ENCODE results near the gene C10orf95.

The C10orf95 gene

DNA sequence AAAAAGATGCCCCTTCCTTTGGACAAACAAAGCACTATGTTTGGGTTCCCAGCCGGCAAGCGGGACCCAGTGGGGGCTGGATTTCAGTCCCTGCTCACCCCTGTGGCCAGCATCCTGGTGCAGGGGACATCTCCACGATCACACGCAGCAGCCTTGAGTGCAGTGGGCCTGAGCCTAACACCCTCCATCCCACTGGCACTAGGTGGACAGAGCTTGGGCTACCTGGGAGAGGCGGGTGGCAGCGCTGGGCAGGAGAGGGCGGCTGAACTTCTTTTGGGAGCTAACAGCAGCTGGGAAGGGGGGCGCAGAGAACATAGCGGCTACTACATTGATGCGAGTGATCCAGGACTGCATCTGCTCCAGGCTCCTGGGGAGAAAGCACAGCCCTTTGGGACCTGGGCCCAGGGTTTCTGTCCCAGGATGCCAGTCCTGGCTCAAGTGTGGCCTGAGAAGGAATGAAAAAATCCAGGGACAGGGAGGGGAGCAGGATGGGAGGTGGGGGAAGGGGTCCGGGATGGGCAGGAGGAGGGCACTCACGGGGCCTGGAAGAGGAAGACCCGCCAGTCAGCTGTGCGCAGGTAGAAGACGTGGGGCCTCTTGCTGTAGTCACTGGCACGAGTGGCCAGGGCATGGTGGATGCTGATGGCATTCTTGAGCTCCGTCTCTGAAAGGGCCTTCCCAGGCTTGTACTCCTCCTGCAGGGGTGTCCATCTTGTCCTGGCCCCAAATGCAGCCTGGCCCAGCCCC lies 46.8 kb downstream of the C10orf95 start:
- Histone ChIP-seq H3K79me2 (ENCODE audit: control insufficient read depth, low read length) (no peaks in the 10 kb centered on the region), H3K27me3 (ENCODE audit: control insufficient read depth, low read length) (peaks cover 23% of the 10 kb centered on the region), H3K4me3 (ENCODE audit: low read length) (no peak overlapping the region), H3K9me2 (replicated peaks; ENCODE audit: control insufficient read depth, low read length) (no peaks in the 10 kb centered on the region), H3K4me1 (ENCODE audit: control insufficient read depth, low read length) (peaks cover 11% of the 10 kb centered on the region), H3K27ac (ENCODE audit: low read depth, low read length) (no peak overlapping the region), H3F3A (ENCODE audit: control insufficient read depth, insufficient read depth) (no peaks in the 10 kb centered on the region), H4K20me1 (ENCODE audit: control insufficient read depth, insufficient read depth, low read depth, low read length) (0 out of 2 replicates have a peak, but pooled peaks cover 4% of the 10 kb centered on the region), H3K36me3 (ENCODE audit: control insufficient read depth, low read length) (peaks cover 3% of the 10 kb centered on the region; the same call in 1 of the 2 replicates), H3K9me3 (ENCODE audit: control insufficient read depth, insufficient read depth, low read length) (no peaks in the 10 kb centered on the region), H3K4me2 (ENCODE audit: low read length) (no peak overlapping the region)
- TF ChIP-seq EZH2phosphoT487 (IDR thresholded peaks at IDR 0.05; ENCODE audit: borderline replicate concordance, low read length) = no peak
- TF ChIP-seq, protein P1, sequence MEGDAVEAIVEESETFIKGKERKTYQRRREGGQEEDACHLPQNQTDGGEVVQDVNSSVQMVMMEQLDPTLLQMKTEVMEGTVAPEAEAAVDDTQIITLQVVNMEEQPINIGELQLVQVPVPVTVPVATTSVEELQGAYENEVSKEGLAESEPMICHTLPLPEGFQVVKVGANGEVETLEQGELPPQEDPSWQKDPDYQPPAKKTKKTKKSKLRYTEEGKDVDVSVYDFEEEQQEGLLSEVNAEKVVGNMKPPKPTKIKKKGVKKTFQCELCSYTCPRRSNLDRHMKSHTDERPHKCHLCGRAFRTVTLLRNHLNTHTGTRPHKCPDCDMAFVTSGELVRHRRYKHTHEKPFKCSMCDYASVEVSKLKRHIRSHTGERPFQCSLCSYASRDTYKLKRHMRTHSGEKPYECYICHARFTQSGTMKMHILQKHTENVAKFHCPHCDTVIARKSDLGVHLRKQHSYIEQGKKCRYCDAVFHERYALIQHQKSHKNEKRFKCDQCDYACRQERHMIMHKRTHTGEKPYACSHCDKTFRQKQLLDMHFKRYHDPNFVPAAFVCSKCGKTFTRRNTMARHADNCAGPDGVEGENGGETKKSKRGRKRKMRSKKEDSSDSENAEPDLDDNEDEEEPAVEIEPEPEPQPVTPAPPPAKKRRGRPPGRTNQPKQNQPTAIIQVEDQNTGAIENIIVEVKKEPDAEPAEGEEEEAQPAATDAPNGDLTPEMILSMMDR (IDR thresholded peaks at IDR 0.05; ENCODE audit: low read depth, low read length, poor library complexity, severe bottlenecking) = no peak

DNA sequence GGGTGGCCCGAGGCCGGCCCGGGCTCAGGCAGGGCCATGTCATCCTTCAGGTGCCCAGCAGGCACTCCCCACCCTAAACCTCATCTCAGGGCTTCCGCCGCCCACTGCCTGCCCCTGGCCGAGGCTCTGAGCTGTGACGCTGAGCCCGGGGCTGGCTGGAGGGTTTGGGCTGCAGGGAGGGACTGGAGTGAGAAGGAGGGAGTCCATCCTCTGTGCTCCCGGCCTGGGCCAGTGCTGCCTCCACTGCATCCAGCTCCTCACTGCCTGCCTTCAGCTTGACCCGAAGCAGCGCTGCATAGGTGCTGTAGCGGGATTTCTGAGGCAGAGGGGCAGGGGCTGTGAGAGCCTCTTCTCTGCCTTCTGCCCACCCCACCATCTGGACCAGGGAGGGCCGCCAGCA lies 48.2 kb downstream of the C10orf95 start:
- no peak for TF ChIP-seq EZH2phosphoT487 (IDR thresholded peaks at IDR 0.05; ENCODE audit: borderline replicate concordance, low read length)
- TF ChIP-seq, protein P1 (IDR thresholded peaks at IDR 0.05; ENCODE audit: low read depth, low read length, poor library complexity, severe bottlenecking) = no peak
- no peaks in the 10 kb centered on the region for H3F3A ChIP-seq (ENCODE audit: control insufficient read depth, insufficient read depth)
- no peak overlapping the region for H3K4me3 ChIP-seq (ENCODE audit: low read length)
- H3K4me1 ChIP-seq (ENCODE audit: control insufficient read depth, low read length) = peaks cover 19% of the 10 kb centered on the region
- no peaks in the 10 kb centered on the region for H3K9me2 ChIP-seq (replicated peaks; ENCODE audit: control insufficient read depth, low read length)
- no peak overlapping the region for H3K27ac ChIP-seq (ENCODE audit: low read depth, low read length)
- H3K79me2 ChIP-seq (ENCODE audit: control insufficient read depth, low read length) = no peaks in the 10 kb centered on the region
- H3K4me2 ChIP-seq (ENCODE audit: low read length) = no peak overlapping the region
- 0 out of 2 replicates have a peak, but pooled peaks cover 4% of the 10 kb centered on the region for H4K20me1 ChIP-seq (ENCODE audit: control insufficient read depth, insufficient read depth, low read depth, low read length)
- peaks cover 3% of the 10 kb centered on the region; the same call in 1 of the 2 replicates for H3K36me3 ChIP-seq (ENCODE audit: control insufficient read depth, low read length)
- H3K27me3 ChIP-seq (ENCODE audit: control insufficient read depth, low read length) = peaks cover 11% of the 10 kb centered on the region
- no peaks in the 10 kb centered on the region for H3K9me3 ChIP-seq (ENCODE audit: control insufficient read depth, insufficient read depth, low read length)

DNA sequence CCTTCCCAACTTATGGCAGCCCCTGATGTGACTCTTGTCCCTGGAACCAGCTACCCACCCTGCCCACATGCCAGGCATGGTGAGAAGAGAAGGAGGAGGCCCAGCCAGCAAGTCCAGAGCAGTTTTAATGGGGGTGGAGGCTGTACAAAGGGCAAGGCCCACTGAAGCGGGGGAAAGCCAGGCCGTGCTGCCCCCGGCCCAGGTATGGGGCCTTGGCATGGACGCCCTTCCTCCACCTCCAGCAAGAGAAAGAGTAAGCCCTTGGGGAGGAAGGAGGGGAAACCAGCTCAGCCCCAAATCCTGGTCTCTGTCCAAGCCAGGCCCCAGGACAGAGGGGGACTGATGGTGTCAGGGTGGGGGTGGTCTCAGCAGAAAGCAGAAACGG lies 48.8 kb downstream of the C10orf95 start:
- Histone ChIP-seq H3K36me3 (ENCODE audit: control insufficient read depth, low read length) (peaks cover 3% of the 10 kb centered on the region; the same call in 1 of the 2 replicates), H3K4me3 (ENCODE audit: low read length) (no peak overlapping the region), H3K27me3 (ENCODE audit: control insufficient read depth, low read length) (peaks cover 5% of the 10 kb centered on the region), H3K4me2 (ENCODE audit: low read length) (no peak overlapping the region), H4K20me1 (ENCODE audit: control insufficient read depth, insufficient read depth, low read depth, low read length) (0 out of 2 replicates have a peak, but pooled peaks cover 4% of the 10 kb centered on the region), H3K9me3 (ENCODE audit: control insufficient read depth, insufficient read depth, low read length) (no peaks in the 10 kb centered on the region), H3F3A (ENCODE audit: control insufficient read depth, insufficient read depth) (0 out of 2 replicates have a peak, but pooled peaks cover 2% of the 10 kb centered on the region), H3K27ac (ENCODE audit: low read depth, low read length) (no peak overlapping the region), H3K4me1 (ENCODE audit: control insufficient read depth, low read length) (peaks cover 19% of the 10 kb centered on the region), H3K9me2 (replicated peaks; ENCODE audit: control insufficient read depth, low read length) (no peaks in the 10 kb centered on the region), H3K79me2 (ENCODE audit: control insufficient read depth, low read length) (no peaks in the 10 kb centered on the region)
- no peak for TF ChIP-seq EZH2phosphoT487 (IDR thresholded peaks at IDR 0.05; ENCODE audit: borderline replicate concordance, low read length)
- TF ChIP-seq, protein P1 (IDR thresholded peaks at IDR 0.05; ENCODE audit: low read depth, low read length, poor library complexity, severe bottlenecking) = no peak

Data from DOHH2 (cell line).